ENCODE results near the gene SPTB.

SPTB gene

DNA sequence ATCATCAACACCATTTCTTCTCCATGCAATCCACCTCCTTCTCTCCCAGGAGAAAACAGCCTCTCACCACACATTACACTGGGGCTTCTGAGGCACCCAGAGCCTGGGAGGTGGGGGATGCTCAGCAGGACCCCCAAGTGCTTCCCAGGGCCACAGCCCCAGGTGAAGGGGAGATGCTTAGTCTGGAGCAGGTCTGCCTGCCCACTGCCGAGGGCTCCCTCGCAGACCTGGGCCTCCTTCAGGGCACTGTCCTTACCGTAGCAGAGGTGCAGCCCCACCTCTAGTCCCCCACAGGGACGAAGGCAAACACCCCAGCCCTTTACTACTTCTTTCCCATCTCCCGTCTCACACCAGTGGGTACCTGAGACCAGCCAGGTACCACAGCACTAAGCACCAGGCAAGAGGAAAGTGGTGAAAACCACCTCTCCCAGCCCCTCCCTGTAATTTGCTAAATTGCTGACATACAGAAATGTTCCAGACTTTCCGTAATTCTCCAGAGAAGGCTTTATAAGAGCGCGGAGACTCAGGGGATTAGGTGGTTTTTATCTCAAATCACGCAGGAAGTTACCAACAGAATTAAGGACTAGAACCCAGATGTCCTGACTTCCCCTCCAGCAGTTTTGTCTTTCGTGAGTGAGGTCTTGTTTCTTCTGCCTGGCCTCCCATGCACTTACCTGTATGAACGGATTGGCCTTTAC is 116.5 kb downstream of the SPTB start:
- DNase-seq: no peak

DNA sequence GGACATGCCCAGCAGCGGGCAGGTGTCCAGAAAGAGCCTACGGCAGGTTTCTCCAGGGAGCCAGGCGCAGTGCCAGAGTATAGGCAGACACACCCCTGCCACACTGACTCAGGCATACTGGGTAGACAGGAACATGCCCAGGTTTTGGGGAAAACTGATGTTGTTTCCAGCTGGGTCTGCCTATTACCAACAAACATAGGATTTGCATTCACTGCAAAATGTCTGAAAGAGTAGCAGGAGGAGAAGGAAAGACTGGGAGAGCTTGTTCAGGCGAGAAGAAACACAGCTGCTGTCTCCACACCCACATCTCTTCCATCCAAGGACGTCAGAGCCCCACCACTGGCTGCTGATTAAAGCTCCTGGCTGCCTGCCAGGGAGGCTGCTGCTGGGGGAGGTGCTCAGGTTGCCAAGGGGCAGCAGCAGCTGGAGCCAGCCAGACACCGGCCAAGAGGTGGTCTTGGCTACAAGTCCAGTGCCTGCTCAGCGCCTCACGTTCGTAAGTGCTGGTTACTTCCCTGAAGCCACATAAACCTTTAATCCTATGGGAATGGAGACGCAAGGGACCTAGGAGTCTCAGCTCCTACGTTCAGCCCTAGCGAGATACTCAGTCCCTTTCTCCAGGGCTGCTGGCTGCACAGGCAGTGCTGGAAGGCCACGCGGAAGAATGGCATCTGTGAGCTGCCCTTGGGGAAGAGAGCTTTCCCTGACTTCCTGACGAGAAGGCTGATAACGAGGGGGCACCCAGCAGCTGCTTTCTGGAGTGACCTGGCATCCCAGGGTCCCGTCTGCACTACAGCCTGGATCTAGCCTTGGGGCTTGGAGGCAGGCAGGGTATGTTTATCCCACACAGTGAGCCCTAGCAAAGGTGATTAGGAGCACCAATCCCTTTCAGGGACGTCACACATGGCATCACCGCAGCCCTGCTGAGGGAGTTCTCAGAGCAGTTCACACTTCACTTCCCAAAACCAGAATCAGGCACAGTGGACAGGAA is 117.4 kb downstream of the SPTB start:
- DNase-seq: peak; percentile 98

DNA sequence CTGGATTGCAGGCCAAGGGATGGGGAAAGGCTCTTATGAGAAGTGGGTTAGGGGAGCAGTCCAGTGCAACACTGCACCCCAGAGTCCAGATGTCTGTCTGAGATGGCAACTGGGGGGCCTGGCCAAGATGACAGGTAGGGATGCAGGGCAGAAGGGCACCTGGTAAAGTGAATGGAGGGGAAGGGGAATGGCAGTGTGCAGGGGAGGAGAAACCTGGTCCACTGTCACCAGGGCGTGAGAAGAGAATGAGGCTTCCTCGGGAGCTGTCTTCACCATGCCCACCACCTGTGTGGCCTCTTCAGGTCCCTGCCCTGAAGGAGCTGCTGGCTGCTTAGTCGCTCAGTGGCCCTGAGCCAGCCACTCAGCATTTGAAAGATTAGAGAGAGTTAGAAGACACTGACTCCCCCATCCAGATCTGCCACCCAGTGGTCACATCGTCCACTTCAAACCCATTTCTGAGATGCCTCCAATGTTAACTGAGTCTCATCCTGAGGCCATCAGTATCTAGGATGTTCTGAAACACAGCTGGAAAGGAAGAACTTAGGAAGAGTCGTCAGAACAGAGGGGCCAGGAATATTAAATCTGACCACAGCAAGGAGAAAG is 118.2 kb downstream of the SPTB start:
- DNase-seq: no peak

DNA sequence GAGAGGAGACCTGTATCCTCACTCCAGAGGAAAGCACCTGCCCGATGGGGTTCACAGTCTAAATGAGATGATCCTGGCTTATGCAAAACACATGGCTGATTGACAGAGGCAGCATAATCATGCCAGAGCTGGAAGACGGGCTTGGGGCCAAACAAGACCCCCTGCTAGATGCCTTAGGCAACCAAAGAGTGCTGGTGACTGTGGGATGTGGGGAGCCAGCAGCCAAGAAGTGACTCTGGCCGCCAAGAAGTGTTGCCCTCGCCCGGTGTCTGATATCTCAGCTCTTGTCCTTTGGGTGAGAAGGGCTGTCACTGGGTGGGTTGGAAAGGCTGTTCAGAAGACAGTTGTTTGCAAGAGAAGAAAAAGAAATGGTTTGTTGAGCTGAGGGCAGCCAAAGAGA is 118.8 kb downstream of the SPTB start:
- DNase-seq: no peak

DNA sequence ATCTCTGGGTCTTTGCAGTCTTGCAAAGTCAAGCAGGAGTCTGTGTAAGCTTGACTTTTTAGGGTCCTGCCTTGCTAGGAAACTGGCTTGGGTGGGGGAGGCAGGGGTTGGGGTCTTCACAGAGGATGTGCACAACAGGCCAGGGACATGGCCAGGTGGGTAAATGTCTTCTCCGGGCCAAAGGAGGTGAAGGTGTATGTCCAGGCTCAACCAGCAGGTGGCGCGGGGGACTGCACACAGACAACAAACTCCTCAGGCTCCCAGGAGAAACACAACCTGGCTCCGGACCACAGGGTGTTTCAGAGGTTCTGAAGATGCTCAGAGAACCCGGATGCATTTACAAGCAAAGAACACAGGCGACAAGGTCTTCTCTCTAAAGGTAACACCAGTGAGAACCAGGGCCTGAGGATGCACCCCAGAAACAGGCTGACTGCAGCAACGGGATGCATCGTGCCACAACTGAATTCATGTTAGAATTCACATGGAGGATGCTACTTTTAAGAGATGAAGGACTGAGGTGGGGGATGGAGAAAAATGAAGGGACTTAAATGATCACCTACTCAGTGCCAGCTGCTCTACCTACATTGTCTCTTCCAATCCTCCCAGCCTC is 119.5 kb downstream of the SPTB start:
- DNase-seq: peak; percentile 33

DNA sequence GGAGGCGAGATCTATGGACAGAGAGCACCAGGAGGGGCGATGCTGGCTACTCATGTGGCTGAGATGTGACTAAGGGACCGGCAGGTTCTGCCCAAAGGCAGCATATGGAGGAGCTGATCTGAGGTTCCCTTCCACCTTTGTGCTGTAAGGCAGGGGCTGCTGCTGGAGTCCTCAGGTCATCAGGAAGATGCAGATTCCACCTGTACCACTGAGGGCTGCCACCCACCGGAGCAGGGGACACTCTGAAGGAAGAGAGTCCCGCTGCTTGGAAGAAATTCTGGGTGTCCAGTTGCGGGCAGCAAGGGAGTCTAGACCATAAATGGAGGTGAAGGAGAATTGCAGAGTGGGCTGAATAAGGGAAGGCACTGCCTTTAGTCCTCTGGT is 120.2 kb downstream of the SPTB start:
- DNase-seq: no peak

DNA sequence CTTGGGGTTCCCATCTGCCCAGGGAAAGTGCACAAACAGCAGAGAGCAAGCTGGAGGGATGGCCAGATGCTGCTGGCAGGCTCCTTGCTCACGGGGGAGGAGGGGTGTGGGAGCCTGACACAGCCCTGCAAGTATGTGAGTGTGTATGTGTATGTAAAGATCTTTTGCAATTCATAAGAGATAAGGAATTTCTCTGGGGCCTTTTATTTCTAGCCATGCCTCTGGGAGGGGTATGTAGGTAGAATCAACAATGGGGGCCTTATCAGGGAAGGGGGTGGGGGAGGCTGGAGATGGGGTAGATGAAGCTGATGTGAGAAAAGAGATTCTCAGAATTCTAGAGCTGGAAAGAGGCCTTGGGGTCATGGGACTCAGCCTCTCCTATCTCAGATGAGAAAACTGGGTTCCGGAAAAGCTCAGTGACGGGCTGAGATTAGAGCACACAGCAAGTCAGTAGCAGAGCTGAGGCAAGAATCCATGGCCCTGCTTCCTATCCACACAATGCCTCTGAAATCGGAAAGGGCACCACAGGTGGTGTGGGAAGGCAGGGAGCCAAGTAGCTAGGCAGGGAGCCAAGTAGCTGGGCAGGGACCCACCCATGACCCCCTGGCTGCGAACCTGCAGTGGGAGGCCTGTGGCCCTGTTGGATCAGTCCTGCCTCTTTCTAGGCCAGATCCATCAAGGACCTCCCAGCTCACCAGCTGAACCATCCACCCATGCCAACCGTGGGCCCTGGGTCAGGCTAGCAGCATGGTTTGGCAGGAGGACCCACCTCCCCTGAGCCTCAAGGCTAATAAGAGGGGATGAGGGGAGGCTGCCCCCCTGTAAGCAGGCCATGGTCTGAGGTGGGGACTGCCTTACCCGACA is 120.8 kb downstream of the SPTB start:
- DNase-seq: peak; percentile 67

DNA sequence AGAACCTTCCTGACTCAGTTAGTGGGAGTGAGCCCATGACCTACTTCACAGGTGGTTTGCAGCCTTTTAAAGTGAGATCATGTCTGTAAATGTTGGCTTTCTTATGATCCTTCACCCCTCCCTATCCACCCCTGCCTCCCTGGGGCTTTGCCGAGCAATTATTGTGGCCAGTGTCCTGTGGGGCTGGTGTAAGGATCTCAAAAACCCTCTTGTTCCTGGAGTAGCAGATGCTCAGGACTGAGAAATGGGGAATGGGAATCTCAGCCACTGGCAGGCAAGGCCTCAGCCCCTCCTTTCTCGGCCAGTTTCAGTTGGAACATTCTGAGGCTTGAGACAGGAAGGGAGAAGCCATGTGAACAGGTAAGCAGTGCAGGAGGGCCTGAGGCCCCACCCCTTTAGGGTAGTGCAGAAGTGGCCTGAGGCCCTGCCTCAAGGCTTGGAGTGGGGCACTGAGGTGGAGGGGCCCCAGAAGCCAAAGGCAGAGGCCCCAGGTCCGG is 121.6 kb downstream of the SPTB start:
- no peak for DNase-seq

DNA sequence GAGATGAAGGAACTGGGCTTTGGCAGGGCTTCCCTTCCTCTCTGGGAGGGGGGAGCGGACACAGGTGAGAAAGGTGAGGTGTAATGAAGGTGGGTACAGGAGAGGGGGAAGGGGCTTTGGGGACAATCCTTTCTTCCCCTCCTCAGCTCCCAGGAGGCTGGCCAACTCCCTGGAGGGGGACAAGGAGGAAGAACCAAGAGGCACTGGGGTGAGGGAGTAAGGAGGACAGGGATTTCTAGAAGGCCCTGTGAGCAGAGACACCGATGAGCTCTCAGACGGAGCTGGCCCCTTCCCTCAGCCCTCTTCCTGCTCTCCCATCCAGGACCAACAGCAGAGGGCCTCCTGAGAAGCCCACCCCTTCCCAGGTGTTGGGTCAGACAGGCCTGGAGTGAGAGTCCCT is 122.1 kb downstream of the SPTB start:
- no peak for DNase-seq

DNA sequence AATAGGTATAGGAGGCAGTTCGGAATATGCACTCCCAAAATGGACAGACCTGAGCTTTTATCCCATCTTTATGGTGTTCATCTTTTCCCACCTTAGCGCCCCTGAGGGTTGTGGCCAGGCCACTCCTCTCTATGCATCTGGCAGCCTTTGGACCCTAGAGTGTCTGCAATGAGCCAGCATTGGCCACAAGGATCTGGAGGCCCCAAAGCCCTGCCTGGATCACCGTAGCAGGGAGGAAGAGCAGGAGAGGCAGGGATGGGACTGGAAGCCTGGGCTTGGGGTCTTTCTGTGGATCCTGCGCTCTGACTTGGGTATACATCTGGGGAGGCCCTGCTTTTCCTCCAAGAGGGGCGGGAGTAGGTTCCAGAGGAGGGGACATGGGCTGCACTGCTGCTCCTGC is 123.0 kb downstream of the SPTB start:
- DNase-seq: no peak

DNA sequence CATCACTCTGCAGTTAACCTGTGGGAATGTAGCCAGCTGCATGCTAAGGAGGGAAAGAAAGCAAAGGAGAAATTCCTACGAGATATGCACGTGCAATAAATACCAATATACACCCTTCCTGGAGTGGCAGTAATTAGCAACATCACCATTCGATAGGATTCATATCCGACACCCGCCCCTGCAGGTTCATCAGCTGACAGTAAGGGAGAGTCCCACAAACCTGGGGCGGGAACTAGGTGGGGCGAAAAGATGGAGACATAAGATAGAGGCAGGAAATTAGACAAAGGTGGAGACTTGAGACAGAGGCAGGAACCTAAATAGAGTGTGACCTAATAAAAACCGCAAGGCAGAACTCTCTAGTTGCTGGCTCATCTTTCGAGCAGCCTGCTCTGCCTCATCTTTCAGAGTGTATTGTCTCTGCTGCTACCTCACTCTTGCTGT is 123.9 kb downstream of the SPTB start:
- no peak for DNase-seq

DNA sequence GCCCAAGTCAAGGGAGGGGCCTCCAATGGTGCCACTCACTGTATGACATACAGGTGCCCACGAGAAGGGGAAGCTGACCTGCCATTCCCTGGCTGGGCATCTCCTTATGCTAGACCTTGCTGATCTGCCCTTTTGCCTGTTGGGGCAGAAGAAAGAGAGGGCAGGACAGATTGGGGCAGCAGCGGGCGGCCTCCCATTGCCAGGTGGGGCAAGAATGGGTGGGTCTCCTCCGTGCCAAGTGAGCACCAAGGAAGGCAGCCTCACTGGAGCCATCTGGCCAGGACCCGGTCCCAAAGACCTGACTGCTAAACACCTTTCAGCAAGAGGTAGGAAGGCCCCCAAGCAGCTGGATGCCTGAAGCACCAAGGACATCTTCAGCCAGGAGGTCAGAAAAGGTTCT is 125.0 kb downstream of the SPTB start:
- DNase-seq: no peak

DNA sequence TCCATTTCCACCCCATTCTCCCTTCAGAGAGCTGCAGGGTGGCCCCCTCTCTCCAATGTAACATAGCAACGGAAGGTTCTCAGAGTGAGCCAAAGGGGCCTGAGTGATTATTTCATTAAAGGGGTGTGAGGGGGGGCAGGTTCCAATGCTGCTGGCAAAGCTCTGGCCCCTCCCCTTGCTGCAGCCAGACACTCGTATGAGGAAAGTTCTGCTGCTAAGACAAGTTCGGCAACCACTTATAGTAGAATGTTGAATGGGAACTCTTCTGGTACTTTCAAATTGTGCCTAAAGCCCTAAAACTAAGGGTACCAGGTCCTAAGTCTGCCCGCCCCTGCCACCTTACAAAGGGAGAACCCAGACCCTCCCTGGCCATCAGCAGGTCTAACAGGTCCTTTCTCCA is 125.7 kb downstream of the SPTB start:
- DNase-seq: no peak

DNA sequence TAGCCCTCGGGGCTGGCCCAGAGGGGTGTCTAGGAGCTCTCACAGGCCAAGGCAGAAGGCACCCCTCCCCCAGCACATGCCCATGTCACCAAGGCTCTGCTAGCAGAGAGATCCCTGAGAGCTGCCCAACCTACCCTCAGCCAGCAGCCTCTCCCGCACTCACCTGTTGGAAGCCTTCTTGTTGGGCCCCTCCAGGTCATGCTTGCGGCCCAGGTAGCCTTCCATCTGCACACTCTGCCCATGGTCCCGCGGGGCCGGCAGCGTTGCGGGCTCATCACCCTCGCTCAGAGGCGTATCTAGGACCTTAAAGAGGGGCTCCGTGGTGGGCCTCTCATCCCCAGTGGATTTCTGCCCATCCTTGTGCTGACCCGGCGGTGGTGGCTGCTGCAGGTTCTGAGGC is 126.3 kb downstream of the SPTB start:
- no peak for DNase-seq

DNA sequence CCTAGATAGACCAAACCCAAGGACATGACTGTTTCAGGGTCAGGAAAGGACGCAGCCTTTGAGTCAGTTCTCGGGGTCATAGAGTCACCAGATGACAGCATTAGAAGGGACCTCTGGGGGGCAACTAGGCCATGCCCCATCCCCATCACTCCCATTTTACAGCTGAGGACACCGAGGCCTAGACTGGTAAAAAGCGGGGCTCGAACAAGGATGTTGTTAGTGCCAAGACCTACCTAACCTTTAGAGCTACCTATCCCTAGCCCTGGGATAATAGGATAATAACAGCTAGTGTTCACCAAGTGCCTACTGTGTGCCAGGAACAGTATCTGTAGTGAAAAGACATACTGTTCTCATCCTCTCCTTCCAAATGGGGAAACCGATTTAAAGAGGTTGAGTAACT is 126.8 kb downstream of the SPTB start:
- no peak for DNase-seq

DNA sequence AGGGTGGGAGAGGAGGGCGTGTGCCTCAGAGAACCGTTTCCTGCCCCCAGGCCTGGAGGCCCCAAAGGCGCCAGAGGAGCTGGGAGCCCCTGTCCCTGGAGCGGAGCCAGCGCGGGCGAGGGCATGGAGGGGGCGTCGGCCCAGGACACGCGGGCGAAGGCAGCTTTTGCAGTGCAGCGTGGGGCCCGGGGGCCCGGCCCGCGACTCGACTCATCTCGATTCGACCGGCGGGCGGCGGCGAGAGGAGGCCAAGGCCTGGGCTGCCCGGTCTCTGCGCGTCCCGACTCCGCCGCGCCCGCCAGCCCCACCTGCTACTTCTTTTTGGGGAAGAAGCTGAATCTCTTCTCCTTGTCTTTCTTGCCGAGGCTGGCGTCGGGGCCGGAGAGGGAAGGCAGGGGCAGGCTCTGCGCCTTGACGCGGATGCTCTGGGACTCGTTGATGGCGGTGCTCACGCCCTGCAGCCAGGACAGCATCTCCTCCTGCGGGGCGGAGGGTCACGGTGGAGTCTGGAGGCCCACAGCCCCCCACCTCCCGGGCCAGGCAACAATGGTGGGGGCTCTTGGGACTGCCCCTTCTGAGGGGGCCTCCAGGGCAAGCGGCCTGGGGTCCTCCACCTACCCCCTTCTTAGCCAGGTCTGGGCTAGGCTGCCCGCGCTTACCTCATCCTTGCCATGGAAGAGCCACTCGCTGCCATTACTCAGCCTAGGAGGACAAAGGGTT is 130.6 kb downstream of the SPTB start:
- DNase-seq: no peak

DNA sequence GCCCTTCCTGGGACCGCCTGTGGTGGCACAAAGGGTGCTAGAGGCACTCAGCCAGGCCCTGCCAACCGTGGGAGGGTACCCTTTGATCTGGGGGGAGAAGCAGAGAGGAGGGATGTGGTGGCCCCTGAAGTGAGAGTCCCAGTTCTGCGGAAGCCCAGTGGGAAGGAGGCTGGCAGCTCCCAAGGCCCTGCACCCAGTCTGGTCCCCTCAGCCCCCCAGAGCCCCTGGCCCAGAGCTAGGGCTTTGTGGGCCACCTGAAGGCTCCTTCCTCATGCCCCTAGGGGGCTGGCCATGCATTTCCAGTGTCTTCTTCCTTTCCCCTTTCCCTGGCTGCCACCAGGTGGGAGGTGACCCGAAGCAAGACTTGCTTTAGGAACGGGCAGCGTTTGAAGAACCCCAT is 131.2 kb downstream of the SPTB start:
- DNase-seq: no peak

DNA sequence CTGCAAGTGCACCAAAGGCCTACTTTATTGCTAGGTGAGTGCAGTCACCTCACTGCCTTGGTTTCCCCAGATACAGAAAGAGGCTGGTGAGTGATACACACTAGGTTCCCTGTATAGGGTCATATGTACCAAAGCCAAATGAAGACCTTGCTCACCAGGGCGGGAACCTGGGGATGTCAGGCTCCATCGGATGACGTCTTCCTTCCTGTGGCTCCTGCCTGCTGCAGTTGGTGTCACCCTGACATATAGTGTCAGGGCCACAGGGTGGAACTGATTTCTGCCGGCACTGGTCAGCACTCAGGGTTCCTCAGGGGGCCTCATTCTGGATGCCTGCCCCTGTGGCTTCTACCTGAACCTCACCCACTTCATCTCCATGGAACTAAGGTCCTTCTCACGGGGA is 132.4 kb downstream of the SPTB start:
- DNase-seq: no peak

DNA sequence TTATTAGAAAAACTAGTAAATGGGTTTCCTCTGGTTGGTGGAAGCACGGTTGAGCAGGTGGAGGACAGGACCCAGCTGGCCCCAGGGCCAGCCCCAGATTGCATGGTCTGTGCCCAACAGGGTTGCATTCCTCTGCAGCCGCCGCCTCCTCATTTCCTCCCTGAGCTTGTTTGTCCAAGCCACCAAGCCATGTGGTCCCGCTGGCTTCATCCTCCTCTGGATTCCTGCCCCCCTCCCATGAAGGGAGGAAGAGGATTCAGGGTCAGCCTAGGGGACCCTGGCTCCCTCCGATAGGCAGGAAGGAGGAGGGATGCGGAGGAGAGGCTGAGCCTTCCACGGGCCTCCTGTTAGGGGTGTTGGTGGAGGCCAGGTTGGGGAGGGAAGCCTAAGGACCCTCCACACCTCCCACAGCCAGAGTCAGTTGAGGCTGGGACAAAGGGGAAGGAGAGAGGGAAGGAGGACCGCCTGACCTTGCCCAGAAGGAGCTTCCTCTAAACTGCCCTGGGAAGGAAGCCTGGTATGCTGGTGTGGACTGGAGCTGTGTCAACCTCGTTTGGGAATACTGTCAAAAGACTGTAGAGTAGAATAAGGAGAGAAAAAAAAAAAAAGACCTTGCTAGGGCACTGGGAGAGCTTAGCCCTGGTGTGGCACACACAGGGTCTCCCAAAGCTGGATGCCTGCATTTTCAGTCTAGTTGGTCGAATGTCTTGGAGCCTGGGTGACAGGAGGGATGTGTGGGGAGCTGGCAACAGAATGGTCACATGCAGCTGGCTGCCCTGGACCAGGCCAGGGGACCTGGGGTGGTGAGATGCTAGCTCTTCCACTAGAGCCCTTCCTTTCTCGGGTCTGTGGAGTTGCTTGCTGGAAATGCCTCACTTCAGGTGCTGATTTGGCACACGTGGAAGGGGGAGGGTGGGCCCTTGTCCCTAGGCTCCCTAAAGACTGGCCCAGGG is 133.1 kb downstream of the SPTB start:
- DNase-seq: no peak

DNA sequence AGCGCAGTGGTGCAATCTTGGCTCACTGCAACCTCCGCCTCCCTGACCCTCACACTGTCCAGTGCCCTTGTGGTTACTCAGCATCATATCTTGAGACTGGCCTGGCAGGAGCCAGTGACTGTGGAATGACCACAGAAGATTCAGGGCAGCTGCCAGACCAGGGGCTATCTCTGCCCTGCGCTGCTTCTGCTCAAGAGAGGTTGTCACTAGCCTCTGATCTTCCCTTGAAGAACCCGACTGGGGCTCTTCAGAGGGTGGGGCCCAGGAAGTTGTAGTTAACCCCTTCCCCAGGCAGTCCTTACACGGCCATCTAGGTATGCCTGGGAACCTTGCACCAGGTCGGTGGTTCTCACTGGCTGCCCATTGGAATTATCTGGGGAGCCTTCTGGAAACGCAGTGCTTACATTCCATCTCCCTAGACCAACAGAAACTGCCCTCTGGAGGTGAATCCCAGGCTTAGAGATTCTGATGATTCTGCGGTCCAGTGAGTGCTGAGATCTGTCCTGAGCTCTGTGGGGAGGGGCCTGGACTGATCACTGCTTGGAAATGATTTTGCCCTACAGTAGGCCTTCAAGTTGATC is 134.1 kb downstream of the SPTB start:
- DNase-seq: no peak
